Thymus (tissue), 11 donors: Measurements from ENCODE around the gene ELMO3. TPM values are rescaled to one million over a fixed set of nuclear protein-coding genes. Genes with fewer than 3 reads are reported as not detected.

Experiments used
- DNase-seq, 9 donors: peaks; one replicate each; pipeline ENCODE4 v3.0.0-alpha.2; 2013; ENCODE audit warnings: low spot score in 9 of 9, low read depth in 6 of 9, missing footprints in 1 of 9
- H3K27ac ChIP-seq, 2 donors: one replicate each; pipeline ENCODE4 v1.5.1; 2013; ENCODE audit warnings: control low read depth in 1 of 2, low read depth in 1 of 2, low read length in 1 of 2, mild to moderate bottlenecking in 1 of 2, moderate library complexity in 1 of 2
- H3K27me3 ChIP-seq, 2 donors: one replicate each; pipeline ENCODE4 v1.5.1; 2013; ENCODE audit warnings: low read length in 1 of 2; ENCODE audit not compliant: control insufficient read depth in 2 of 2, insufficient read depth in 1 of 2
- H3K36me3 ChIP-seq, 2 donors: one replicate each; pipeline ENCODE4 v1.5.1; 2013; ENCODE audit warnings: low read length in 1 of 2, mild to moderate bottlenecking in 1 of 2, moderate library complexity in 1 of 2; ENCODE audit not compliant: control insufficient read depth in 2 of 2, insufficient read depth in 2 of 2
- H3K4me1 ChIP-seq, 2 donors: one replicate each; pipeline ENCODE4 v1.5.1; 2013; ENCODE audit warnings: low read length in 2 of 2; ENCODE audit not compliant: control insufficient read depth in 2 of 2, insufficient read depth in 2 of 2
- H3K4me3 ChIP-seq, 2 donors: one replicate each; pipeline ENCODE4 v1.5.1; 2013; ENCODE audit warnings: low read length in 2 of 2, control low read depth in 1 of 2, mild to moderate bottlenecking in 1 of 2
- H3K9me3 ChIP-seq, 2 donors: one replicate each; pipeline ENCODE4 v1.5.1; 2013; ENCODE audit warnings: low read length in 1 of 2, mild to moderate bottlenecking in 1 of 2; ENCODE audit not compliant: control insufficient read depth in 2 of 2, insufficient read depth in 1 of 2
- WGBS: extraction: QIAGEN DNeasy Blood & Tissue Kit; methylation state at CpG from one replicate; pipeline ENCODE4 v1.1.7; 2013; 5-methylcytosine and 5-hydroxymethylcytosine counted together
- polyA plus RNA-seq: library from polyadenylated mRNA; stranded (reverse); fragments of 200-250 nt; gene quantifications from one replicate; pipeline ENCODE4 v1.2.3, GENCODE V29; 2013
- total RNA-seq: library from RNA; stranded (reverse); fragments of 120-200 nt; gene quantifications from one replicate; pipeline ENCODE4 v1.2.4, GENCODE V29; 2013
- donor health status: healthy.

ELMO3 gene
- total and polyA plus RNA-seq, 2 donors = 2.3 to 15.3 TPM

DNA sequence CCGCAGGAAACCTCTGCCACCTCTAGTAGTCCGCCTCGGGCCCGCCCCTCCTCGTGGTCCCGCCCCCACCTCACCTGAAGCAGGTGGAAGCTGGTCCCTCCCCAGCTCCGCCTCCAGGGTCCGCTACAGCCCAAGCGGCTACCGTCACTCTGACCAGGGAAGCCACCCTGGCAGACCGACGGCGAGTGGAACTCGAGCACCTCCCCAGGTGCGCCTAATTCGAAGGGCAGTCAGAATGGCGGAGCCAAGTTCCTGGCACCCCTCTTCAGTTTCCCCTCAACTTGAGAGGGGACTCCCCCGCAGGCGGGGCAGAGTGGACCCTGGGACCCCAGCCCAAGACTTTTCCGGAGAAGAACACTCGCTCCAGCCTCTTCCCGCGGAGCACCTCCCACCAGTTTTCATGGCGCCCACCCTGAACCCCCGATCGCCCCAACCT is 47.8 kb downstream of the ELMO3 start:
- peaks cover 18 to 64% of the 10 kb centered on the region in 2 donors for H3K27me3 ChIP-seq
- H3K9me3 ChIP-seq = peaks cover 0 to 12% of the 10 kb centered on the region in 2 donors
- H3K4me1 ChIP-seq = peaks cover 20 to 58% of the 10 kb centered on the region in 2 donors
- H3K36me3 ChIP-seq = no peaks in the 10 kb centered on the region
- WGBS = under 1% methylated on average over 26 of the region's 26 CpGs
- peak overlapping the region; percentile 34 to 67 for H3K27ac ChIP-seq
- peak in 1 of 9 donors; percentile 32 for DNase-seq
- H3K4me3 ChIP-seq = peak overlapping the region; percentile 64 to 66

GRCh38 chr16:67247192-67248072 is 48.5 kb downstream of the ELMO3 start, which contains the start of gene FHOD1:
TSS of gene FHOD1 (minus strand) at chr16:67247481. CDS start at chr16:67247410, 71 bp downstream.
- Histone ChIP-seq H3K27me3 (peaks cover 18 to 66% of the 10 kb centered on the region in 2 donors), H3K4me1 (peaks cover 20 to 58% of the 10 kb centered on the region in 2 donors), H3K9me3 (peaks cover 0 to 12% of the 10 kb centered on the region in 2 donors), H3K36me3 (no peaks in the 10 kb centered on the region), H3K27ac (peak within 1 kb of the TSS; percentile 34 to 67), H3K4me3 (peak within 1 kb of the TSS; percentile 64 to 66)
- DNase-seq = peak; percentile 51 to 92 (median 82)
- under 1% methylated on average over 60 of the region's 60 CpGs for WGBS

GRCh38 chr16:67248073-67248400 is 49.1 kb downstream of the ELMO3 start:
- Histone ChIP-seq H3K4me3 (peak overlapping the region; percentile 64 to 66), H3K27me3 (peaks cover 18 to 72% of the 10 kb centered on the region in 2 donors), H3K4me1 (peaks cover 20 to 58% of the 10 kb centered on the region in 2 donors), H3K27ac (no peak overlapping the region), H3K9me3 (peaks cover 0 to 12% of the 10 kb centered on the region in 2 donors), H3K36me3 (no peaks in the 10 kb centered on the region)
- DNase-seq = no peak
- WGBS = 9% methylated on average over 7 of the region's 7 CpGs

GRCh38 chr16:67248401-67249177 is 49.7 kb downstream of the ELMO3 start, which contains the start of gene SLC9A5:
TSS of gene SLC9A5 (plus strand) at chr16:67248979. CDS start at chr16:67249015, 36 bp downstream.
- WGBS = 1% methylated on average over 75 of the region's 75 CpGs
- Histone ChIP-seq H3K27ac (no peak within 1 kb of the TSS), H3K36me3 (no peaks in the 10 kb centered on the region), H3K27me3 (peaks cover 18 to 72% of the 10 kb centered on the region in 2 donors), H3K9me3 (peaks cover 0 to 12% of the 10 kb centered on the region in 2 donors), H3K4me1 (peaks cover 20 to 57% of the 10 kb centered on the region in 2 donors), H3K4me3 (peak within 1 kb of the TSS; percentile 64 to 66)
- DNase-seq = no peak

DNA sequence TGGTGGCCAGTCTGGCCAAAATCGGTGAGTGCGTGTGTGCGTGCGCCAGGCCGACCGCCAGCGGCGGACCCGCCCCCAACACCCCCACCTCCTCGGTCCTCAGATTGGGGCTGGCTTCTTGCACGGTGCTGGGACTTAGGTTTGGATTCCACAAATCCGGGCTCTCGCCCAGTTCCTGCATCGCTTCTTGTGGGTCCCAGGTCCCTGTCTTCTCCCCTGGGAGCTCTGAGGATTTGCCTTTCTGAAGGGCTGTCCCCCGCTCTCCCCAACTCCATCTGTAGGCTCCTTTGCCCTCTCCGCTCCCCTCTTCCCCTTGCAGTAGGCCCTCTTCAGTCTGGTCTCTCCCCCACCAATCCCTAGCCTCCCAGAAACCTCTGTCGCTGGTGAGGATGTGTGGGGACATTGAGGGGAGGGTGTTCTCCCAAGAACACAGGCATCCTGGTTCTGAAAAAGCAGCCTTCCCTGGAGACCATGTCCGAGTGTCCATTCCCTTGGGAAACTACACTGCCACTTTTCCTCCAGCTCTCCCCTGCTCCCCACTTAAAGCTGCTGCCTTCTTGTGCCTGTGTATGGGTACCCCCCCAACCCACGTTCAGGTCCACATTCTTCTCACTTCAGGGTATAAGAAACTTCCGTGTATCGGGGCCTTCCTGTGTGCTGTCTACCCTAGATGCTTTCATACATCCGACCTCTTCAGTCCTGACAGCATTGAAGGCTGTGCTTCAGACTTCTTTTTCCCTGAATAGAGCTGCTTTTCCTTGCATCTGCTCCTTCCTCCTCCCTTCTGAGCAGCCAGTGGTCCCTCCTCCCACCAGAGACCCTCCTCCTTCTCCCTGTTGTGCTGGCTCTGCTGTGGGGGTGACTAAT is 50.5 kb downstream of the ELMO3 start:
- Histone ChIP-seq H3K4me1 (peaks cover 20 to 49% of the 10 kb centered on the region in 2 donors), H3K9me3 (peaks cover 0 to 12% of the 10 kb centered on the region in 2 donors), H3K27me3 (peaks cover 18 to 70% of the 10 kb centered on the region in 2 donors), H3K27ac (no peak overlapping the region), H3K36me3 (no peaks in the 10 kb centered on the region), H3K4me3 (peak overlapping the region in 1 of 2 donors; percentile 41)
- DNase-seq = no peak
- WGBS = 40% methylated on average over 22 of the region's 22 CpGs

- no peak for DNase-seq
- H3K9me3 ChIP-seq = peaks cover 0 to 12% of the 10 kb centered on the region in 2 donors
- peaks cover 16 to 43% of the 10 kb centered on the region in 2 donors for H3K4me1 ChIP-seq
- no peak overlapping the region for H3K4me3 ChIP-seq
- no peak overlapping the region for H3K27ac ChIP-seq
- H3K27me3 ChIP-seq = peaks cover 18 to 73% of the 10 kb centered on the region in 2 donors
- no peaks in the 10 kb centered on the region for H3K36me3 ChIP-seq
- 90% methylated on average over 4 of the region's 4 CpGs for whole genome bisulfite sequencing
Observed at GRCh38 chr16:67250045-67250327, 51.1 kb downstream of the ELMO3 start.

GRCh38 chr16:67252609-67253497 is 53.9 kb downstream of the ELMO3 start:
- no peak for DNase-seq
- WGBS = 93% methylated on average over 4 of the region's 4 CpGs
- peaks cover 15% of the 10 kb centered on the region in 2 donors for H3K4me1 ChIP-seq

More at GRCh38 chr16:67252609-67253497, 53.9 kb downstream of the ELMO3 start:
- H3K4me3 ChIP-seq = no peak overlapping the region
- H3K27me3 ChIP-seq = peaks cover 18 to 48% of the 10 kb centered on the region in 2 donors
- peaks cover 0 to 6% of the 10 kb centered on the region in 2 donors for H3K9me3 ChIP-seq
- H3K36me3 ChIP-seq = no peaks in the 10 kb centered on the region
- H3K27ac ChIP-seq = no peak overlapping the region
